Endothelial cell of umbilical vein (primary cell): ENCODE measurements around the gene CCBE1.

Source experiments
- MAX ChIP-seq: IDR thresholded peaks from 2 replicates; pipeline ENCODE4 v1.6.1; 2011; ENCODE audit not compliant: insufficient read depth, insufficient read length
- POLR2A ChIP-seq: IDR thresholded peaks from 2 replicates; pipeline ENCODE4 v1.6.1; 2012; ENCODE audit warnings: low read depth, mild to moderate bottlenecking, control low read depth, low read length

GRCh38 chr18:59500765-59501164, 196.5 kb downstream of the CCBE1 start:
- TF ChIP-seq POLR2A = no peak
- TF ChIP-seq MAX = no peak
